Measurements from ENCODE around the gene VWCE.

DNA sequence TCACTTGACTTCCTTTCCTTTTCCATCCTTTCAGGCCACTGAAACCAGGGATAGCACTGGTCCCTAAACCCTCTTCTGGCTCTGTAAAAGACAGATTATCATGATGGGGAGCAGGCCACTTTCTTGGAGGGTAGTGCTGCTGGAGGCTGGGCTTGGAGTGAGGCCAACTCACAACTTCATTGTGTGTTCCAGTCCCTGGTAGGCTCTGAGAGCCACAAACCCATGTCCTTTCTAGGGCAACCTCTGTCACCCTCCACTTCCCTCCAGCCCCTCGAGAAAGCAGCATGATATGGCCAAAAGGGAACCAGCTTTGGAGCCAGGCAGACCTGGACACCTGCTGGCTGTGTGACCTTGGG is 40.2 kb upstream of the VWCE start:
- TF ChIP-seq, protein P1, sequence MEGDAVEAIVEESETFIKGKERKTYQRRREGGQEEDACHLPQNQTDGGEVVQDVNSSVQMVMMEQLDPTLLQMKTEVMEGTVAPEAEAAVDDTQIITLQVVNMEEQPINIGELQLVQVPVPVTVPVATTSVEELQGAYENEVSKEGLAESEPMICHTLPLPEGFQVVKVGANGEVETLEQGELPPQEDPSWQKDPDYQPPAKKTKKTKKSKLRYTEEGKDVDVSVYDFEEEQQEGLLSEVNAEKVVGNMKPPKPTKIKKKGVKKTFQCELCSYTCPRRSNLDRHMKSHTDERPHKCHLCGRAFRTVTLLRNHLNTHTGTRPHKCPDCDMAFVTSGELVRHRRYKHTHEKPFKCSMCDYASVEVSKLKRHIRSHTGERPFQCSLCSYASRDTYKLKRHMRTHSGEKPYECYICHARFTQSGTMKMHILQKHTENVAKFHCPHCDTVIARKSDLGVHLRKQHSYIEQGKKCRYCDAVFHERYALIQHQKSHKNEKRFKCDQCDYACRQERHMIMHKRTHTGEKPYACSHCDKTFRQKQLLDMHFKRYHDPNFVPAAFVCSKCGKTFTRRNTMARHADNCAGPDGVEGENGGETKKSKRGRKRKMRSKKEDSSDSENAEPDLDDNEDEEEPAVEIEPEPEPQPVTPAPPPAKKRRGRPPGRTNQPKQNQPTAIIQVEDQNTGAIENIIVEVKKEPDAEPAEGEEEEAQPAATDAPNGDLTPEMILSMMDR (IDR thresholded peaks at IDR 0.05; ENCODE audit: low read length) = no peak
- TF ChIP-seq EZH2phosphoT487 (IDR thresholded peaks at IDR 0.05; ENCODE audit: low read length) (no peak), EZH2 (optimal IDR thresholded peaks at IDR 0.05; ENCODE audit: low read depth, low read length) (no peak)

All from MM.1S (cell line).